Measurements from ENCODE around the gene NFX1.
A peak's percentile ranks its signal among the peaks of the same experiment; 100 is the strongest.
"Not testable (repeated sequence)": the region's sequence is repeated elsewhere in the genome, so short reads cannot be mapped to it uniquely, and the experiment has no call there.

NFX1 gene

DNA sequence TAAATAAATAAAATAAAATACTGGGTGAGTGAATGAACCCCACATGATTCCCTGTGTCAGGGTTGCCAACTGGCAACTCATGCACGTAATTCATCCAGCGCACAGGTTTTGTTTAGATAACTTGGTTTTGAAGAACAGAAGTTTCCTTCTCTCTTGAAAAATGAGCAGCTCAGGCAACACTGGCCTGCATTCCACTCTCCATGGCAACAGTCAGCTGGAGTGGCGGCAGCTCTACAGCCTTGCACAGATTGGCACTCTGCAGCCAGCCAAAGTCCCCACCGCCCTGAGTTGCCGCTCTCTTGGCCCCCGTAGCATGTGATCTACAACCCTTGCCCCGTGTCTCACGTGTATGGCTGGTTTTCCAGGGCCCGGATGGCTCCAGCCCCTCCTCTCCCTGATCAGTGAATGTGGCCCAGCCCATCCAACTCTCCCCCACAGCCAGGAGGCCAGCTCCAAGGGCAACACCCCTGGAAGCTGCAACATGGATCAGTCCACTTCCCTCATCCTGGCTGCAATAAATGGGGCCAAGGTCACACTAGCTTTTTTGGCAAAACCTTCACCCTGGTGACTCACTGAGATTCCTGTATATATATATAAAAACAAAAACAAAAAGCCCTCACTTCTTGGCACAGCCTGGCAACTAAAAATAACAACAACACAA lies 100.9 kb downstream of the NFX1 start:
- not testable (repeated sequence) for DNase-seq (ENCODE audit: low read depth)

DNA sequence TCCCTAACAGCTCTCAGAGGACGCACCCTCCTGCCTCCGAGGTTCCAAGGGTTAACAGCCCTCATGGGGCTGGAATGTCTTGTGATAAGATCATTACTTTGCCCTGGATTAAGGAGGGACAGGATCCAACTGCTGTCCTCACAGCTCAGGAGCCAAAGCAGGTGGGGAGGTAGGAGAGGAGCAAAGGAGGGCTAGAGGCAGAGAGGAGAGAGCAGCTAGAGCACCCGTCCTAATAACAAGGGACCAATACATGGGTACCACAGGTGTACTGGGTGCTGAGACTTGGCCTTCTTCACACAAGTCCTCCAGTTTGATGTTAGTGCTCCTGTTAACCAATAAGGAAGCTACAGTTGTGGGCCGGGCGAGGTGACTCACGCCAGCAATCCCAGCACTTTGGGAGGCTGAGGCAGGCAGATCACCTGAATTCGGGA lies 102.3 kb downstream of the NFX1 start:
- not testable (repeated sequence) for DNase-seq (ENCODE audit: low read depth)

DNA sequence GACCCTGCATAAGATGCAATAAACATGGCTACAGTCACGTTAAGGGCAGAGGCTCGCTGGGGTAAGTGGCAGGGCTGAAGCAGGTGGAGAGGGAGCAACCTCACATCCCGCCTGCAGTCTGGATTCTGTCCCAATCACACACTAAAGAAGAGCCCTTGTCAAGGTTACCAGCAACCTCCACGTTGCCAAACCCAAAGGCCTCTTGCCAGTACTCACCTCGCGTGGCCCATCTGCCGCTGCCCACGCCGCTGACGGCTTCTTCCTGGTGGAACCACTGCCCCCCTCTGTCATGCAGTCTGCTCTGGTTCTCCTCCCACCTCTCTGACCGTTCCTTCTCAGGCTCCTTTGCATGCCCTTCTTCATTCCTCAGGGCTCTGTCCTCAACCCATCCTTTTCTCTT lies 103.3 kb downstream of the NFX1 start:
- DNase-seq (ENCODE audit: low read depth), result no peak

DNA sequence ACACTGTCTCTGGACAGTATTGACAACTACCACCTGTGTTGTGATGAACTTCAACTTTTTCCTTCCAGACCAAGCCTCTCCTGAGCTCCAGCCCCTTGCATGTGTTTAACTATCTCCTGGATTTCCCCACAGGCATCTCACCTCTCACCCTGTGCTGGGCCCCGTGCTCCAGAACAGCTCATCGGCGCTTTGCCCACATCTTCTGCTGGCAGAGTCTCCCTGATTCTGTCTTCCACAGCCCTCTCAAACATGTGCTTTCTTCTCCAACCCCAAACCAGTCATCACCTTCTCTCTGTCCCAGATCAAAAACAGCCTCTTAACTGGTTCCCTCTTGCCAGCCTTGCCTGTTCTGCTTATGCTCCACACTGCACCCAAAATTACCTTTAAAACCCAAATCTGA lies 103.7 kb downstream of the NFX1 start:
- not testable (repeated sequence) for DNase-seq (ENCODE audit: low read depth)

DNA sequence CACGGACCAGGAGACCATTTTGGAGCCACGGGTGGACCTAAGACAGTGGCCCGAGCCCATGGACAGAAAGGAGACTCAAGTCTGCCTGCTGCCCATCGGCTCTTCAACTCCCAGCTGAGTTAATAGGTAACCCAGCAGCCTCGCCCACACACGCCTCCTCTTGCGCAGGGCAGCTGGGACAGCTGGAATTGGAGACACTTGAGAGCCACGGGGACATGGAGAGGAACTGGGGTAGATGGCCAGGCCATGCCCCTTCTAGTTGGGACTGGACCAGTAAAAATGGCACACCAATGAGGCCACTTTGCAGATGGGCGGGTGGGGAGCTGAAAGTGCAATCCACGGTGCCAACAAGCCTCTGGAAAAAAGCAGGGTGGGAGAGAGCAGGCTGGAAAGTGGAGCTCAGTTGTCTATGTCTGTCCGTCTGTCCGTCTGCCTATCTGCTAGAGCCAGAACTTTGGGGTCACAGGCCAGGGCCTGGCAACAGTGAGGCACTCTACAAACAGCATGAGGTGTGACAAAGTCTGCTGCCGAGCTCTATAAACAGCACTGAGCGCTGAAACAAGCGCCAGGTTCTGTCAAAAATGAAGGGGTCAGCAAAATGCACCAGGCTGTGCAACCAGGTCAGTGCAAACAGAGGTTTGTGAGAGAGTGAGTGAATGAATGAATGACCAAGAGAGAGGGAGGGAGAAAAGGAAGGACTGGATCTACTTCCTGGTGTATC lies 105.0 kb downstream of the NFX1 start:
- not testable (repeated sequence) for DNase-seq (ENCODE audit: low read depth)

DNA sequence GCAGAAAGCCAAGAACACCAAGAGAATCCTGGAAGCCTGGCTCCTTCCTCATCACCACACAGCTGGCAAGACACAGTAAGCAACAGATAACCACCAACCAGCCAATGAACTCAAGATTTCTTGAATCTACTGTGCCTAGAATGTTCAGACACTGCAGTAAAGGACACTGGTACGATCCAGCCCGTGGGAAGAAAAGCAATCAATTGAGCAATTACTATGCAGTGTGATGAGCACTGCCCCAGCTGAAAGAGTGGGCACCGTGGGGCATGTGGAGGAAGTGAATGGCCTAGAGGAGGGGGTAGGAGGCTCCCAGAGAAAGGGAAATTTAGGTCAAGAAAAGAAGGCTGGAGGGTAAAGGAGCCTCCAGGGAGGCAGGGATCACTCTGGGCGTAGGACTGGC lies 107.5 kb downstream of the NFX1 start:
- DNase-seq (ENCODE audit: low read depth), result not testable (repeated sequence)

DNA sequence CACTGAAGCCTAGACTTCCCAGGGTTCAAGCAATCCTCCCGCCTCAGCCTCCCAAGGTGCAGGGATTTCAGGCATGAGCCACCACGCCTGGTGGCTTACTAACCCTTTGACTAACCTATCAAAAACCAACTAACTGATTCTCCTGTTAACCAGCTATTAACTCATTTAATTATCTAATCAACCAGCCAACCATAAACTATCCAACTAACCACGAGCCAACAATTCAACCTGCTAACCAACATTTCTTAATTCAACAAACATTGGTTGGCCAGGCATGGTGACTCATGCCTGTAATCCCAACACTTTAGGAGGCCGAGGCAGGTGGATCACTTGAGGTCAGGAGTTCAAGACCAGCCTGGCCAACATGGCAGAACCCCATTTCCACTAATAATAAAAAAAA lies 108.7 kb downstream of the NFX1 start:
- not testable (repeated sequence) for DNase-seq (ENCODE audit: low read depth)

DNA sequence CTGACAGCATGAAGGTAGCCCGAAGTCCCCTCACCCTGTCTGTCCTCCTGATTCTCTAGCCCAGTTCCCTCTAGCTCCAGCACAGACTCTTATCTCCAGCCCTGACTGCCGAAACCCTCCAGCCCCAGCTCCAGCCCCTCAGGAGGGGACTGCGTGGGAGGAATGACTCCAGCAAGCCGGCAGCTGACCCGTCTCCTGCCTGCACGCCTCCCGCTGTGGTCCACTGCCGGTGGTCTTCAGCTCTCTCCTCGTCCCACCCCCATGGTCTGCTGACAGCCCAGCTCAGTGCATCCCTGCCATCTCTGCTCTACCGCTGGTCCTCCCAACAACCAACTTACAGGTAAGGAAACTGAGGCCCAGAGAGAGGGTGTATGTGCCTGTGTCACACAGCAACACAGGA lies 111.5 kb downstream of the NFX1 start:
- not testable (repeated sequence) for DNase-seq (ENCODE audit: low read depth)

DNA sequence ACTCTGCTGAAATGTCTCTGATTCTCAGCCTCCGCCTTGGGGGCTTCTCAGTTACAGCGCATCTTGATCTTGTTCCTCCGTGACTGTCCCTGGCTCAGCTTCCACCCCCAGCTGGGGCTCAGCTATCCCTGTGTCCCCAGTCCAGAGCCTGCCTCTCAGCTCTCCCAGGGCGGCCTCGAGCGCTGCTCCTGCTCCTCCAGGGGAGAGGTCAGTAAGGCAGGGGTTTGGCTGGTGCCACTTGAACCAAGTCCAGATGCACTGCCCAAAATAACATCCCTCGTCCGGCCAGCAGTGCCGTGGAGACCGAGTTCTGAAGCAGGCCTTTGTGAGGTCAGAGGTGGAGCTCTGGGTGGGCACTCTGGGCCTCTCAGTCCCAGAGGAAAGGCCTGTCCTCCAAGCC lies 112.1 kb downstream of the NFX1 start, which contains the start of gene AQP7:
TSS of gene AQP7 (minus strand) at position 198 of the 400 bp plus-strand sequence. CDS start 1,306 bp downstream, outside the sequence.
- not testable (repeated sequence) for DNase-seq (ENCODE audit: low read depth)

DNA sequence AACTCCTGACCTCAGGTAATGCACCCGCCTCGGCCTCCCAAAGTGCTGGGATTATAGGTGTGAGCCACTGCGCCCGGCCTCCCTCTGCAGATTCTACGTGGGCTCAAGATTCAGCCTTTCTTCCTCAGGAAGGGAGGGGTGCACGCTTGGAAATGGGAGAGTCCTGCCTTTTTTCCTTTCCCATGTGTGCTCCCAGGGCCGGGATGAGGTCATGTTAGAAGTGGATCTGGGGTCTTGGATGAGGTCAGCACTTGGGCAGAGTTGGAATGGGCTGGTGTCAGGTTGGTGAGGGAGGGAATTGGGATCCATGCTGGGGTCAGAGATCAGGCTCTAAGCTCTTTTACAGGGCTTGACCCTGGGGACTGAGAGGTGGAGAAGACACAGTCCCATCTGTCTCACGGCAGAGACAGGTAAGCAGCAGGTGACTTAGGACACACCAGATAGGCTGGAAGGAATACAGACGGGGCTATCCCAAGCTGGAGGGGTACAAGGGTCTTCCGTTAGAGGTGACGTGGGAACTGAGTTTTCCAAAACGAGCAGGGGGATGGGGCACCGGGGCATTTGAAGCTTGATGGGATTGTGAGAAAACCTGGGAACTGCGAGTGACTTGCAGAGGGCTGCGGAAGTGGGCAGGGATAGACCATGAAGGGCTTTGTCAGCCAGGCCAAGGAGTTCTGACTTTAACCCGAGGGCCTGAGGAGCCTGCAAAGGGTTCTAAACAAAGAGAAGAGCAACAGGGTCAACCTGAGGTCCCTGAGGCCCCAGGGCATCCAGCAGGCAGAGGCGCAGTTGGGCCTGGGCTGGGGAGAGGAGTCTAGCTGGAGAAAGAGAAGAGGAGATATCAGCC lies 113.8 kb downstream of the NFX1 start:
- DNase-seq (ENCODE audit: low read depth), result no peak

DNA sequence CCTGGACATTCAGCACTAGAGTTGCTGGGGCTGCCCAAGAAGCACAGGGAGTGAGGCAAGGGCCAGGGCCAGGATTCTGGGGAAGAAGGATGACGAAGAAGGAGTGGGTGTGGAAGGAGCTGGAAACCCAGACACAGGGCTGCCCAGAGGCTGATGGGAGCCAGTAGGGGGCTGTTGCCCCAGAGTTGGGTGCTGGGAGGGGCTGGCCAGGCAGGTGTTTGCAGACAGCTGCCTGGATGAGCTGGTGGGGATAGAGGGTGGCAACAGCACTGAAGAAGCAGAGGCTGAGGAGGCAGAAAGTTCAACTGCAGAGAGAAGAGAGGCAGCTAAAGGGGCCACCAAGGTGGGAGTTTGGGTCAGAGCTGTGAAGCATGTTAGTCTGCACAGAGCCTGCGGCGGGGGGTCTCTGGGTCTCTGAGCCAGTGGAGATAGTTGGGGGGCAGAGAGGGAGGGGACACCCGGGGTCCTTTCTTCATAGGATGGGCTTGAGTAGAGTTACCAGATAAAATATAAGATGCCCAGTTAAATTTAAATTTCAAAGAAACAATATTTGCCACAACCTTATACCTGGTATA lies 114.6 kb downstream of the NFX1 start:
- DNase-seq (ENCODE audit: low read depth), result no peak

DNA sequence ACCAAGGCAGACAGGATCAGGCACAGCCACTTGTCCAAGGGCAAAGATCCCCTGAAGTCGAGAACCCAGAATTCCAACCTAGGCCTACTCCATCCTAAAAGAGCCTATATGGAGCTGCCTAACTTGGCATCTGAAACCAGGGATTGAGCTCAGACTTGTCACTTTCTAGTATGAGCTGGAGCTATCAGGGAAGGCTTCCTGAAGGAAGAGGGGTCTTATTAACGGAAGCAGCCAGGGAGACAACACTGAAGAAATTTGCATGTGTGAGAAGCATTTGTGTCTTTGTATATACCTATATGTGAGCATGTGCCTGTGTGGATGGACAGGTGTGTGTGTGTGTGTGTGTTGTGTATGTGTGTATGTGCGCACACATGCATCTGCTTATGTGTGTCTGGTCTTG lies 116.7 kb downstream of the NFX1 start:
- DNase-seq (ENCODE audit: low read depth), result no peak

DNA sequence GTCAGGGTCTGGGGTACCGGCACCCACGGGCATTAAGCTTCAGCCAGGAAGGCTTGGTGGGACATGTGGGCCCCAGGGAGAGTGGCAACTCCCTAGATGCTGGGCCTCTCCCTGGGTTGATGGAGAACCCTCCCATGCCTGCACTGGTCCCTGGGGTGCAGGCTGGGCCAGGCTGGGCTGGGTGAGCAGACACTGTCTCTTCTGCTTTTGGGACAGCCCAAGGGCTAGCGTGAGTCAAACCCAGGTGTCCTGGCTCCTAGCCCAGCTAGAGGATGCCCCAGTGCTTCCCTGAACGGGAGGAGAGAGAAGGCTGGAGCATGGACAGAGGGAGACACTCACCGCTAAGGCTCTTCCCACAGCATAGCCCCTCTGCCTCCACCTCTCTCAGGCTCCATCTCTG lies 117.8 kb downstream of the NFX1 start:
- DNase-seq (ENCODE audit: low read depth), result no peak

DNA sequence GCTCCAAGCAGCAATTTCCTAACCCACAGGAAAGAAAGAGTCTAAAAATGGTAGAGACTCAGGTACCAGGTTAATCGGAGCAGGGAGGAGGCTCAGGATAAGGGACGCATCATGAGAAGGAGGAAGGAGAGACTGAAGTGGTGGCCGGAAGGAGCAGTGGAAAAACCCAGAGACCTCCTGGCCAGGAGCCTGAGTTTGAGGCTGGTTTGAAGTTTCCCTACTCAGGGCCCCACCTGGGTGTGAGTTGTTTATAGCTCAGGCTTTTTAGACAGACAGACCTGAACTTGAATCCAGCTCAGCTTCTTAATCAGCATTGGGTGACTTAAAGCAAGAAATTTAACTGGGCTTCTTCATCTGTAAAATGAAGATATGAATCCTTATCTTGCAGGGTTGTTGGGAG lies 124.0 kb downstream of the NFX1 start:
- no peak for DNase-seq (ENCODE audit: low read depth)

DNA sequence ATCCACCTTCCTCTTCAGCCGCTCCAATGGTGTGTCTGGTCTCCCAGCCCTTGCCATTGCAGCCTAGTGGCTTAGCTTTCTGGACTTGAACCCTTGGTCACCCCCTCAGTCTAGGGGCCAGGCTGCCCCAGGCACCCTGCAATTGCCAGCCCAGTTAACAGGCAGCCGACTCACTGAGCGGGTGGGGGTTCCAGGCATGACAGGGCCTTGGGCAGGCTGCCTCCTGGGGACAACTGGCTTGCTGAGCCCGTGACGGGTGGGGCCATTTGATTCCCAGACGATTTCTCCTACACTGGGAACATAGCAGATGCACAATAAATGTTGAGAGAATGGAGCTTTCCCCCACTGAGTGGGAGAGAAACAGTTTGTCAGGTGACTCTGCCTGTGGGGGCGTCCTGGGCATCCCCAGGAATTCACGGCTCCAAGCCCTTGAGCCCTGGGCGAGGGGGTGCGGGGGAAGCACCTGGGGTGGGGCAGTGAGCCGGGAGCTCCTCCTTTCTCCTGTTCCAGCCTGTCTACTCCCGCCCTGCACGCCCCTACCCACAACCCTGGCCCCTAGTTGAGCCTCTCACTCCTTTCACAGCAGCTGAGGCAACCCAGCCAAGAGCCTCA lies 124.7 kb downstream of the NFX1 start:
- DNase-seq (ENCODE audit: low read depth), result no peak

DNA sequence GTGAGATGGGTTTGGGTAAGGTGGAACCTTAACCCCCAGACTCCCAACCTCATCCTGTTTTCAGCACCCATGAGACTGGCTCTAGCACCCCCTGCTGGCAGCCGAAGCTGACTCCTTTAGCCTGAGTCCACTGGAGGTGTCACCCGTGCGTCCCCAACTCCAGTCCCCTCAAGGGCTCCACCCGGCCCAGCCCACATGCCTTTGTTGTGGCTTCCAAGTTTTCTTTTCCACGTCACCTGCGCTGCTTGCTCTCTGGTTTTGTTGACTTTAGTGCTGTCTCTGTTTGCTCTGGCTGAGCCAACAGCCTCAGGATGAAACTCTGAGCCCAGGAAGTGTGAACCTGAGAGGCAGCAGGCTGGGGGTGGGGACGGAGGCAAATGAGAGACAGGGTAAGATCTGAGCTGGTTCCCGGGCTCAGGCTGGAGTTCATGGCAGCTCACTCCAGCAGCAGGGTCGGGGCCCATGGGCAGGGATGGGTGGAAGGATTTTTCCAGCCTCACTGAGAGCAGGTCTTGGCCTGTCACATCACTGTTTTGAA lies 125.3 kb downstream of the NFX1 start:
- DNase-seq (ENCODE audit: low read depth), result peak; percentile 72

DNA sequence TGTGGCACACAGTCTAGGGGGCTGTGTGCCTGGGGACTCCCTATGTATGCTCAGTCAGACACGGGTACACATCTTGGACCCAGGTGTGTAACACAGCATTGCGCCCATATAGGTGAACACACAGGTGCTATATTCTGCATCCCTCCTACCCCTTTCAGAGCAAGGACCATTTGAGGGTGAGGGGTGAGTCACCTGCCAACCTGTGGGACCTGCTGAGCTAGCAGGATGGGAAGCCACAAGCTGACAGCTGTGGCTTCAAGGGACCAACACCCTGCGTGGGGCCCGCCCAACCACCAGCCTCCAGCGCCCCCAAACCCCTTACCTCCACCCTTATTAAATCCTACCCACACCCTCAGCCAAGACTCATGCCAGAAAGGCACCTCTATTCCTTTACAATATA lies 126.7 kb downstream of the NFX1 start:
- DNase-seq (ENCODE audit: low read depth), result no peak

DNA sequence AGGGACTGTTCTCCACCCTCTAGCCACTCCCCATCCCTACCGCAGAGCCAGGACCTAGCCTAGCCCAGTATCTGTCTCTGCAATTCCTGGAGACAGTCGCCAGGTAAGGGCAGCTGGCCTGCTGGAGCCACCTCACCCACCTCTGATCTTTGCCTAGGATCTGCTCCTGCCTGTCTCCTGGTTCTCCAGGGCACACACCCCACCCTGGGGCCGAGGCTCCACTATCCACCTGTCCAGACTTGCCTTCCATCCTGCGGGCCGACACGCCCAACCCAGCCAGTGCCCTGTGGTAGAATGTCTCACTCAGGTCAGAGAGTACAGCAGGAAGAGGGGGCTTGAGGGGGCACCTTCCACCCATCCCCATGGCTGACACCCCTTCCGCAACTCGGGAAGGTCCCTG lies 127.8 kb downstream of the NFX1 start:
- DNase-seq (ENCODE audit: low read depth), result no peak

DNA sequence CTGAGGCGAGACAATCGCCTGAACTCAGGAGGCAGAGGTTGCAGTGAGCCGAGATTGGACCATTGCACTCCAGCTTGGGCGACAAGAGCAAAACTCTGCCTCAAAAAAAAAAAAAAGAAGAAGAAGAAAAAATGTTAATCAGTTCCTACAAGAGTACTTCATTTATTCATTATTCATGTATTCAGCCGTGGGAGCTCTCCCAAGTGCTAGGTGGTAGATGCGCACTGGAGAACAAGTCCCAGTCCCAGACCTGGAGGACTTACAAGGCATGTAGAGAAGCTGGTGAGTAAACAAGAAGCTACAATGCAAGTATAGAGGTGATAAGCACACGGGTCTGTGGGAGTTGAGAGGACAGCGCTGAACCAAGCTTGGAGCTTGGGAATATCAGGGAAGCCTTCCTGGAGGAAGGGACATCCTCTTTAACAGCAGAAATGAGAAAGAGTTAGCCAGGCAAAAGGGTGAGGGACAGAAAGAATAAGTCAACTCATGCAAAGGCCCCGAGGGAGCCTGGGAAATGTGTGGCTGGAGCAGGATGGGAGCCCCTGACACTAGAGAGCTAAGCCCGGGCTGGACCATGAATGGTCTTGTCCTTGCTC lies 129.5 kb downstream of the NFX1 start:
- DNase-seq (ENCODE audit: low read depth), result no peak
